GM12874 (cell line): ENCODE data around the gene OXCT1.

ENCODE experiments used
- CTCF ChIP-seq: IDR thresholded peaks from 2 replicates; pipeline ENCODE4 v1.5.1; 2011; ENCODE audit warnings: low read depth, mild to moderate bottlenecking, control low read depth, low read length, moderate library complexity; ENCODE audit not compliant: insufficient read depth

OXCT1 gene

GRCh38 chr5:41882765-41883164 lies 12.5 kb upstream of the OXCT1 start:
- no peak for TF ChIP-seq CTCF

DNA sequence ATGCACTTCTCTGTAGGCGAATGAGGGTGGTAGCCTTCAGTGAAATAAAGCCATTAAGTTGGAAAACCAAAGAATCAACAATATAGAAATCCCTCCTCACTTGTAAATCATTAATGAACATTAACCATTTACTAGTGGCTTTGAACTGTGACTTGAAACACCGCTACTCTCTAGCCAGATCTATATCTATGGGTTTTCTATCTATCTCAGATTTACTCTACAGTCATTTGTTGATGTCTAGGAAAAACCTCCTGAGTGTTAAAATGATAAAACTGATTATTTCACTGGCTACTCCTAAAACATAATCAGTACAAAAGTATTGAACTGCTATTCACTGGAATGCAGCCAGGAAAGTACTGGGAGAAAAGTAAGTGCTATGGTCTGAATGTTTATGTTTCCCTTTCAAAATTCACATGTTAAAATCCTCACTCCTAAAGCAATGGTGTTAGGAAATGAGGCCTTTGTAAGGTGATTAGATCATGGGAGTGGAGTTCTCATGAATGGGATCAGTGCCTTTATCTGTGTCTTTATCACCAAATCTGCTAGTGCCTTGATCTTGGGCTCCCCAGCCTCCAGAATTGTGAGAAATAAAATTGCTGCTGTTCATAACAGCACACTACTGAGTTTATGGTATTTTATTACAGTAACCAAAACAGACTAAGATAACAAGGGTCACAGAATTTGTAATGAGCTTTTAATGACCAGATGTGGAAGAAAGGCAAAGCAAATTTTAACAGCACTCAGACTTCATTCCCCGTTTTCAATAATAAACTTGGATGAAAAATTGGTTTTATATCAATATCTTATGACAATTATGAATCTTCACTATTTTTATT lies 8.6 kb upstream of the OXCT1 start:
- TF ChIP-seq CTCF = no peak

DNA sequence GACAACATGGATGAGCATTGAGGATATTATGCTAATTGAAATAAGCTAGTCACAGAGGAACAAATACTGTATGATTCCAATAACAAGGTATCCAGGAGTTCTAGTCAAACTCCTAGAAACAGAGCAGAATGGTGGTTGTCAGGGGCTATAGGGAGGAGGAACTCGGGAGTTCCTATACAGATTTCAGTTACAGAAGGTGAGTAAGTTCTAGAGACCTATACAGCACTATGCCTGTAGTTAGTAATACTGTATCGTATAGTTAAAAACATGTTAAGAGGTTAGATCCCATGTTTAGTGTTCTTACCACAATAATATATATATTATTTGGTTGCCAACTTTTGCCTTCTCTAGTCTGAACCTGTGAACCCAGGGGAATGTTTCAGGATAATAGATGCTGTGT lies 7.9 kb upstream of the OXCT1 start:
- no peak for TF ChIP-seq CTCF

DNA sequence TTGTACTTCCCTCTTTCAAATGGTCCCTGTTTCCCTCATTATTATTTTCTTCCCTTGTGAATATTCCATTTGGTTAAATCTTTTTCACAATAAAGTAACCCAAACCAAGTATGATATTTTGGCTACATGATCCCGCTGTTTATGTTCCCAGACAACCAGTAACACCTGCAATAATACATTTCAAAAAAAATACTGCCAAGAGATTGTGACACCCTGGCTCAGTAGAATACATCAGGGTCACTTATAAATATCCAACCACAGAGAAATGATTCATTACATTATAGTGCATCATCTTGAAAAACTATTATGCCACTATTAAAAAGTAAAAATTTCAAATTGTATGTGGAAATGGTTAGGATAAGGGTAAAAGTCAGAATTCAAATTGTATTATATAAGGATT lies 7.2 kb upstream of the OXCT1 start:
- no peak for TF ChIP-seq CTCF

- TF ChIP-seq CTCF = no peak
Observed at GRCh38 chr5:41876678-41877077, 6.5 kb upstream of the OXCT1 start.

GRCh38 chr5:41875121-41875520 lies 4.9 kb upstream of the OXCT1 start:
- no peak for TF ChIP-seq CTCF

DNA sequence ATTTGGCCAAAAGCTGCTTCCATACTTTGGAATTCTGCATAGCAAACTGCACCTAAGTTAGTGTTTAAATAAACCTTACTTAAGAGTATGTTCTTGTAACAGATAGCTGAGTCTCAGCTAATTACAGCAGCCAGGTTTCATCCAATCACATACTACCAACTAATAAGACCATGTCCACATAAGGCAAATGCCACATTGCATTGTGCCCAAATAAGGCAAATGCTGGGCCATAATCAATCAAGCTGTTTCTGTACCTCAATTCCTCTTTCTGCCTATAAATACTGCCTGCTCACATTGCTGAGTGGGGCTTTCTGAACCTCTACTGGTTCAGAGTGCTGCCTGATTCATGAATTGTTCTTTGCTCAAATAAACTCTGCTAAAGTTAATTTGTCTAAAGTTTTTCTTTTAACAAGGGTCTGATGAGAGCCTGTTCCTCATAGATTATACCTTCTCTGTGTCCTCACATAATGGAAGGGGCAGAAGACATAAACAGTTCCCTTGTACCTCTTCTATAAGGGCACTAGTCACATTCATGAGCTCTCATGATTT lies 4.4 kb upstream of the OXCT1 start:
- TF ChIP-seq CTCF = no peak
